ENCODE data around the gene MMP21. TPM values are rescaled to one million over a fixed set of nuclear protein-coding genes. Genes with fewer than 3 reads are reported as not detected.
A peak's percentile ranks its signal among the peaks of the same experiment; 100 is the strongest.

Gene MMP21
- total RNA-seq (2016; rRNA removed; fragmentation: Illumina TruSeq; extraction: Trizol) (not detected in 2 replicates), polyA plus RNA-seq (2011; rRNA removed) (not detected in 2 replicates), polyA minus RNA-seq (2011; rRNA and poly(A)+ RNA removed; ENCODE audit: low replicate concordance) (not detected in 2 replicates), Bru-seq, nascent RNA (percentile 9 among the genes with signal in this experiment), BruChase-seq, experiment 1, labeled RNA remaining after a 6-hour chase (percentile 18 among the genes with signal in this experiment), BruChase-seq, experiment 2, labeled RNA remaining after a 2-hour chase (percentile 11 among the genes with signal in this experiment)
- not detected in 2 replicates for total RNA-seq (2016; cell fraction: cytosol; rRNA removed; fragmentation: Illumina TruSeq; extraction: Trizol; ENCODE audit: low read depth)
- total RNA-seq (2016; cell fraction: insoluble cytoplasmic fraction; rRNA removed; fragmentation: Illumina TruSeq; extraction: Trizol): not detected in 2 replicates
- total RNA-seq (2016; cell fraction: membrane; rRNA removed; fragmentation: Illumina TruSeq; extraction: Trizol): not detected in 2 replicates
- total RNA-seq (2016; cell fraction: nucleus; rRNA removed; fragmentation: Illumina TruSeq; extraction: Trizol): not detected in 2 replicates
- not detected in 2 replicates for polyA plus RNA-seq (2011; cell fraction: cytosol; rRNA removed)
- 0.10 TPM in 1 of 2 replicates, not detected in the other for polyA plus RNA-seq (2011; cell fraction: nucleus; rRNA removed)
- not detected in 2 replicates for polyA plus RNA-seq (2012)
- polyA plus RNA-seq (2016; cell fraction: cytosol; fragmentation: Illumina TruSeq; extraction: Trizol; ENCODE audit: low read depth): not detected in 2 replicates
- polyA plus RNA-seq (2016; cell fraction: insoluble cytoplasmic fraction; fragmentation: Illumina TruSeq; extraction: Trizol; ENCODE audit: low read depth): not detected in 2 replicates
- polyA plus RNA-seq (2016; cell fraction: membrane; fragmentation: Illumina TruSeq; extraction: Trizol; ENCODE audit: low read depth): not detected in 2 replicates
- polyA plus RNA-seq (2016; cell fraction: nucleus; fragmentation: Illumina TruSeq; extraction: Trizol; ENCODE audit: insufficient read depth, low read depth): not detected in 2 replicates
- not detected in 2 replicates for polyA minus RNA-seq (2011; cell fraction: cytosol; rRNA and poly(A)+ RNA removed)
- not detected in 2 replicates for polyA minus RNA-seq (2011; cell fraction: nucleus; rRNA and poly(A)+ RNA removed)
- long read RNA-seq, experiment 1: 0 reads
- long read RNA-seq, experiment 2: 0 reads

GRCh38 chr10:125775491-125776106, at the start of gene MMP21:
TSS of gene MMP21 (minus strand) at chr10:125775821. CDS start at chr10:125775821, 0 bp downstream.
- H3K4me2 ChIP-seq (ENCODE audit: low read depth, low read length): no peak within 1 kb of the TSS
- intact Hi-C loops (cut with micrococcal nuclease; ENCODE audit: unreplicated experiment): loop anchor here (10.0 kb wide), 1 partner anchor 49 kb away; the partner anchor contains the start of genes BCCIP and UROS
- H3K79me2 ChIP-seq (ENCODE audit: insufficient read depth, low read length): no peaks in the 10 kb centered on the region
- H3K27me3 ChIP-seq (ENCODE audit: control insufficient read depth in 1 of 2, insufficient read depth in 2 of 2, low read length in 2 of 2): no peaks in the 10 kb centered on the region; a peak in 3 of 5 replicates
- in situ Hi-C loops (cut with HindIII; ENCODE audit: extremely low pct_ligation_motif_present, low pct_unique_long_range_greater_than_20kb): no loop called here
- H3K4me1 ChIP-seq (ENCODE audit: insufficient read depth, low read length): peaks cover 29% of the 10 kb centered on the region
- CTCF ChIA-PET (ENCODE audit: low intra/inter-chr PET ratio, low total read pairs): no interaction called here
- no peak for DNase-seq (ENCODE audit: low spot score)
- 78% methylated on average over 22 of the region's 26 CpGs for WGBS (ENCODE audit: low lambda C conversion rate)
- no TSS peak for BruUV-seq (replicated peaks)
- no peak within 1 kb of the TSS for H2AFZ ChIP-seq (ENCODE audit: low read length)
- no peak within 1 kb of the TSS for H3K9ac ChIP-seq (ENCODE audit: insufficient read depth, low read depth, low read length)
- POLR2A ChIA-PET: no interaction called here
- H3K9me3 ChIP-seq (ENCODE audit: low read length): no peaks in the 10 kb centered on the region
- no peaks in the 10 kb centered on the region for H4K20me1 ChIP-seq (ENCODE audit: insufficient read depth, low read length)
- ATAC-seq: no peak
- no peak within 1 kb of the TSS for H3K27ac ChIP-seq (ENCODE audit: extremely low read length, insufficient read depth, low read length)
- no peak within 1 kb of the TSS for H3K4me3 ChIP-seq (replicated peaks in 1 of 3; ENCODE audit: insufficient read depth in 1 of 3, low read depth in 2 of 3, low read length in 3 of 3)
- no peaks in the 10 kb centered on the region for H3K36me3 ChIP-seq (replicated peaks in 1 of 2; ENCODE audit: control insufficient read depth in 1 of 2, insufficient read depth in 2 of 2, low read length in 2 of 2)
- FAIRE-seq: no peak
- TF ChIP-seq ZNF687 (CRISPR knock-in tag; IDR thresholded peaks at IDR 0.05) (peak; percentile 1; the same call in 1 of the 2 replicates), SP2 (CRISPR knock-in tag; IDR thresholded peaks at IDR 0.05) (no peak)
